ENCODE measurements around the gene RPS6KA4. TPM values are rescaled to one million over a fixed set of nuclear protein-coding genes. Genes with fewer than 3 reads are reported as not detected.

RPS6KA4 gene
- 32.7 to 43.6 TPM (median 34.9 TPM) in 3 replicates for total RNA-seq
- long read RNA-seq, transcript RPS6KA4-201 (17 exons, 3,119 nt): major isoform, 22 of 46 reads
- long read RNA-seq, partial matches to known transcripts: 5 of 46 reads
- long read RNA-seq, other reads (novel, unspliced or antisense): 11 of 46 reads

DNA sequence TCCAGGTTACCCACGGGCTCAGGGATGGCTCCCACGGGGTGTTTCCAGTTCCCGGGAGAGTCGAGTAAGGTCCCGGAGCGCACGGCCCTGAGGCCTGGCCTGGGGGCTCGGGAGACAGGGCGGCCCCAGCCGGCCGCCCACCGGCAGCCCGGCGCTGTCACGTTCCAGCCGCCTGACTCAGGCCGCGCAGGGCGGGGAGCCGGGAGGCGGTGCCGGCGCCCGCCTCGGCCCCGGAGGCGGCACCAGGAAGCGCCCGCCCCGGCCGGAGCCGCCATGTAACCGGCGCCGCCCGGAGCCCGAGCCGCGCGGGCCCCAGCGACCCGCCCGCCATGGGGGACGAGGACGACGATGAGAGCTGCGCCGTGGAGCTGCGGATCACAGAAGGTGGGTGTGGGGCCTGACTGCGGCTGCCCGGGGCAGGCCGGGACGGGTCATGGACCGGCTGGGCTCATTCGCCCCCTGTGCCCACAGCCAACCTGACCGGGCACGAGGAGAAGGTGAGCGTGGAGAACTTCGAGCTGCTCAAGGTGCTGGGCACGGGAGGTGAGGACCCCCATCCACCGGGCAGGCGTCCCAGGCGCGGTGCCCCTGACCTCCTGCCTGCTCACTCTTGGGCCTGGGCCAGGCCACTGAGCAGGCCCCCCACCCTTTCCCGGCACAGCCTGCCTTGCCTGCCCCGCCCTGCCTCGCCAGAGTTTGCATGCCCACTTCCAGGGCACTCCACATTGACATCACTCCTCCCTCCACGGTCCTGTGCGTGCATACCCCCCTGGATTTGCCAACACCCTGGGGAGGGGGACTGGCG, at the start of gene RPS6KA4:
Gene RPS6KA4, plus strand, starts transcription at position 256 of the 805 bp plus-strand sequence. Its CDS starts 74 bp downstream, at position 330.
- Mint-ChIP-seq H3K4me3 (ENCODE audit: unreplicated experiment) (peak within 1 kb of the TSS; percentile 86), H3K9me3 (ENCODE audit: low read depth) (no peaks in the 10 kb centered on the region), H3K27me3 (ENCODE audit: low read depth) (no peaks in the 10 kb centered on the region), H3K36me3 (ENCODE audit: low read depth) (peaks cover 16% of the 10 kb centered on the region), H3K27ac (ENCODE audit: unreplicated experiment) (peak within 1 kb of the TSS; percentile 74), H3K4me1 (ENCODE audit: low read depth) (peaks cover 45% of the 10 kb centered on the region)
- no peak for DNase-seq (ENCODE audit: low spot score)
- TF ChIP-seq, protein P1, sequence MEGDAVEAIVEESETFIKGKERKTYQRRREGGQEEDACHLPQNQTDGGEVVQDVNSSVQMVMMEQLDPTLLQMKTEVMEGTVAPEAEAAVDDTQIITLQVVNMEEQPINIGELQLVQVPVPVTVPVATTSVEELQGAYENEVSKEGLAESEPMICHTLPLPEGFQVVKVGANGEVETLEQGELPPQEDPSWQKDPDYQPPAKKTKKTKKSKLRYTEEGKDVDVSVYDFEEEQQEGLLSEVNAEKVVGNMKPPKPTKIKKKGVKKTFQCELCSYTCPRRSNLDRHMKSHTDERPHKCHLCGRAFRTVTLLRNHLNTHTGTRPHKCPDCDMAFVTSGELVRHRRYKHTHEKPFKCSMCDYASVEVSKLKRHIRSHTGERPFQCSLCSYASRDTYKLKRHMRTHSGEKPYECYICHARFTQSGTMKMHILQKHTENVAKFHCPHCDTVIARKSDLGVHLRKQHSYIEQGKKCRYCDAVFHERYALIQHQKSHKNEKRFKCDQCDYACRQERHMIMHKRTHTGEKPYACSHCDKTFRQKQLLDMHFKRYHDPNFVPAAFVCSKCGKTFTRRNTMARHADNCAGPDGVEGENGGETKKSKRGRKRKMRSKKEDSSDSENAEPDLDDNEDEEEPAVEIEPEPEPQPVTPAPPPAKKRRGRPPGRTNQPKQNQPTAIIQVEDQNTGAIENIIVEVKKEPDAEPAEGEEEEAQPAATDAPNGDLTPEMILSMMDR (IDR thresholded peaks at IDR 0.05): no peak

DNA sequence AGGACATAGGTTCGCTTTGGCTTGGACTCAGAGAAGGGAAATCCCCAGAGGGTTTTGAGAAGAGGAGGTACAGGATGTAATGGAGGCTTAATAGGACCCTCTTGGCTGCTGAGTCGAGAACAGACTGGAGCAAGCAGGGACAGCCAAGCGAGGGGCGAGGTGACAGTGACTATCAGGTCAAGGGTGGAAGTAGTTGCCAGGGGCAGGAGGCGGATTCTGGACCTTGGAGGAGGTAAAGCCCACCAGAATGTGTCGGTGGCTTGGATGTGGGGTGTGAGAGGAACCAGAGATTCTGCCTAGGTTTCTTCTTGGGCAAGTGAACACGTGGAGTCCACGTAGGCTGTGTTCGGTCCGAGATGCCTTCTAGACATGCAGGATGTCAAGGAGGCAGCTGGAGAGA, 46.0 kb upstream of the RPS6KA4 start:
- Mint-ChIP-seq H3K9me3 (ENCODE audit: low read depth) (no peaks in the 10 kb centered on the region), H3K4me1 (ENCODE audit: low read depth) (peaks cover 10% of the 10 kb centered on the region), H3K36me3 (ENCODE audit: low read depth) (no peaks in the 10 kb centered on the region), H3K27me3 (ENCODE audit: low read depth) (no peaks in the 10 kb centered on the region), H3K4me3 (ENCODE audit: unreplicated experiment) (no peak overlapping the region), H3K27ac (ENCODE audit: unreplicated experiment) (peak overlapping the region; percentile 39)
- TF ChIP-seq, protein P1 (IDR thresholded peaks at IDR 0.05): no peak
- DNase-seq (ENCODE audit: low spot score): no peak

DNA sequence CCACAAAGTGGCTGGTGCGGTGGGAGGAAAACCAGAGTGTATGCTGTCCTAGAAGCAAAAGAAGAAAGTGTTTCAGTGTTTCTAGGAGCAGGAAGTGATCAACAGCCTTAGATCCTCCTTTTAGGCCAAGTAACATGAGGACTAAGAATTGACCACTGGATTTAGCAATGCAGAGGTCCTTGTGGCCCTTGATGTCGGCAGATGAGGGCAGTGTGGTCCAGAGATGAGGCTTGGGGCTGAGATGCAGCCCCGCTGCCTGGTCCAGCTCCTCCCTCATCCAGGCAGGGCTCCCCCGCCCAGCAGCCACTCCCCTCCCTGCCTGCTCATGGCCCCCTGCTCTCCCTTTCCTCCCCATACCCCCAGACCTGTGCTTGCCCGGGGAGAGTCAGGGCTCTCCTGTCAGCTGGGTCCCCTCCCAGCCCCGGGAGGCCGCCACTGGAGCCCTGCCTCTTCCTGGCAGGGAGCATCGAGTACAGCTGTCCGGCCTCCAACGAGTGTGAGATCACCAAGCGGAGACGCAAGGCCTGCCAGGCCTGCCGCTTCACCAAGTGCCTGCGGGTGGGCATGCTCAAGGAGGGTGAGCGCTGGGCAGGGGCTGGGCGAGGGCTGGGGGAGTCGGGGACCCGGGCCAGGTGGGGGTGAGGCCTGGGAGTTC, 45.3 kb upstream of the RPS6KA4 start:
- Mint-ChIP-seq H3K36me3 (ENCODE audit: low read depth) (no peaks in the 10 kb centered on the region), H3K27ac (ENCODE audit: unreplicated experiment) (peak overlapping the region; percentile 39), H3K4me1 (ENCODE audit: low read depth) (peaks cover 10% of the 10 kb centered on the region), H3K27me3 (ENCODE audit: low read depth) (no peaks in the 10 kb centered on the region), H3K9me3 (ENCODE audit: low read depth) (no peaks in the 10 kb centered on the region), H3K4me3 (ENCODE audit: unreplicated experiment) (no peak overlapping the region)
- TF ChIP-seq, protein P1 (IDR thresholded peaks at IDR 0.05): no peak
- no peak for DNase-seq (ENCODE audit: low spot score)

DNA sequence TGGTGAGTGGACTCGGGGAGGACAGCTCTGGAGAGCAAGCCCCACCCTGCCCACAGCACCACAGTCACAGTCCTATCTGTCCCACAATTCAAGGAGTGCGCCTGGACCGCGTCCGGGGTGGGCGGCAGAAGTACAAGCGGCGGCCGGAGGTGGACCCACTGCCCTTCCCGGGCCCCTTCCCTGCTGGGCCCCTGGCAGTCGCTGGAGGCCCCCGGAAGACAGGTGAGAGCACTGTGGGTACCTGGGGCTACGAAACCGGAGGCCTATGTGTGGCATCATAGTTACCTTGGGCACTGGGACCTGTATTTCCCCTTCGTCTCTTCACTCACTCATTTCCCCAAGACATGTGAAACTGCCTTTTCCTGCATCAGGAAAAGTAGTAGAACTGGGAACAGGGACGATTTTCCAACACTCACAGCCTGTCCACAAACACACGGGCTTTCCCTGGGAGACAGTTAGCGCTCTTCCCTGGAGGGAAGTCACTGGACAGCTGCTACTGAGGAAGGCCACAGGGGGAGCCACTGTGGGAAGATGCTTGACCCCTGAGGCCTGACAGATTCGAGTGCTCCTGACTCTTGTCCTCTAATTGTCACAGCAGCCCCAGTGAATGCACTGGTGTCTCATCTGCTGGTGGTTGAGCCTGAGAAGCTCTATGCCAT, 44.7 kb upstream of the RPS6KA4 start:
- peaks cover 14% of the 10 kb centered on the region for H3K4me1 Mint-ChIP-seq (ENCODE audit: low read depth)
- H3K27ac Mint-ChIP-seq (ENCODE audit: unreplicated experiment): peak overlapping the region; percentile 84
- H3K27me3 Mint-ChIP-seq (ENCODE audit: low read depth): no peaks in the 10 kb centered on the region
- H3K4me3 Mint-ChIP-seq (ENCODE audit: unreplicated experiment): no peak overlapping the region
- TF ChIP-seq, protein P1 (IDR thresholded peaks at IDR 0.05): peak; percentile 50
- H3K36me3 Mint-ChIP-seq (ENCODE audit: low read depth): no peaks in the 10 kb centered on the region
- no peaks in the 10 kb centered on the region for H3K9me3 Mint-ChIP-seq (ENCODE audit: low read depth)
- DNase-seq (ENCODE audit: low spot score): peak; percentile 85
